ENCODE results near the gene SEPSECS.
A peak's percentile ranks its signal among the peaks of the same experiment; 100 is the strongest.

Gene SEPSECS

DNA sequence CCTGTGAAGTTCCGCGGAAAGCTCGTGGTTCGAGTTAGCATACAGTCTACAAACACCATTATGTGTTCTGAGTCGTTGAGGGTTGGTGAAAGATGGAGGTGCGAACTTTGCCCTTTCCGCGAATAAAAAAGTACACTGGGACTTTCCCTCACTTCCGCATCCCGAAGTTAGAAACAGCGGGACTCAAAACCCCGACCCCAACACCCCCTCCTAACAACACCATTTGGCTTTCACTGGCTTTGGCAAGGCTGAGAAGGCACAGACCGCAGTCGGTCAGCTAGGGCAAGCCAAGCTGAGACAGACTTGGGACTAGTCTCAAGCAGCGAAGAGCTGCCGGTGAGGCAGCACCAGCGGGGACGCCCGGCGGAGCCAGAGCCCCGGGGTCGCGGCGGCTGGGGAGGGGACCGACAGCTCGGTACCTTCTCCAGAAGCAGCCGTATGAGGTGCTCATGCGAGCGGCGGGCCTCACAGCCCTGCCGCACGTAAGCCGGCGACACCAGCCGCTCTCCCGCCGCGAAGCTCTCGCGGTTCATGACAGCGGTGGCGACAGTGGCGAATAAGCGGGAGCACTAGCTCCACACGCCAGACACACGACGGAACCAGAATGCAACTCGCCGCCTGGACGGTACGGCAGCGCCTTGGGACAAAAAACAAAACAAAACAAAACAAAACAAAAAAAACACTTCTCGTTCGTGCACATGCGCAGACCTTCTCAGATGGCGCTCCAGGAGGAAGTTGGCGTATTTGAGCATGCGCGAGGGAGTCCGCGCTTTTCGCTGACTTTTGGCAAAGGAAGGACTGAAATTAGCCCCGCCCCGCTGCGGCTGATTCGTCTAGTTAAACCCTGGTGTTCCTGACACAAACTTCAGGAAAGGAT is at the start of gene SEPSECS:
Gene SEPSECS (minus strand): TSS at position 613 of the 877 bp plus-strand sequence. CDS start 80 bp downstream, at position 533.
- peak; percentile 68 to 97 (median 89) for DNase-seq

GRCh38 chr4:25209702-25210101 is 49.5 kb upstream of the SEPSECS start:
- DNase-seq = no peak

- DNase-seq = no peak
These were observed 47.7 kb upstream of the SEPSECS start for GRCh38 chr4:25207997-25208396.

GRCh38 chr4:25198713-25199112 is 38.5 kb upstream of the SEPSECS start:
- no peak for DNase-seq

DNA sequence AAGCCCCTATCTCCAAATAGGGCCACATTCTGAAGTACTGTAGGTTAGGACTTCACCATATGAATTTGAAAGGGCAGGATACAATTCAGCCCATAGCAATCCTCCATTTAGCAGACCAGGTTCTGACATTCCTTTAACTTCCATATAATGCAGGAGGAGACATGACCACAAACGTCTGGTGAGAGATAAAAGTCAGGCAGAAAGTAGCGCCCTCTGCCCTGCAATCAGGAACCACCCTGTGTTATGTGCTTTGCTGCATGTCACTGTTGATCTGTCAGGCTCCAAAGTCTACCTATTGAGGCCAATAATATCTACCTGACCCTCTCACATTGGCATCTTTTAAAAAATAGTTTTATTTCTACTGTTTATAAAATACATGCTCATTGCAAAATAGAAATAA is 30.2 kb upstream of the SEPSECS start:
- DNase-seq = no peak

DNA sequence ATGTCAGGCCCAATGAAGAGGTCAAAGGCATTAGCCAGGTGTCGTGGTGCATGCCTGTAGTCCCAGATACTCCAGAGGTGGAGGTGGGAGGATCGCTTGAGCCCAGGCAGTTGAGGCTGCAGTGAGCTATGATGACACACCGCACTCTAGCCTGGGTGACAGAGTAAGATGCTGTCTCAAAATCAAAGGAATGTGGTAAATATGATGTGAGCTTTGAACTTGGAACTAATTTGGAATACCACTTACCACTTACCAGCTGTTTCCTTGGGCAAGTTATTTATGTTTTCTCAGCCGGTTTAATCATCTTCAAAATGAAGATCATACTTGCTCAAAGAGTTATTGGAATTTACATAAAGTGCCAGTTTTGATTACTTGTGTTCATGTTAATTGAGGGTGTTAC is 23.8 kb upstream of the SEPSECS start:
- DNase-seq = no peak

GRCh38 chr4:25182937-25183336 is 22.7 kb upstream of the SEPSECS start:
- DNase-seq = no peak

- DNase-seq = peak in 5 of 51 donors; percentile 4 to 9 (median 4)
These were observed 20.4 kb upstream of the SEPSECS start for GRCh38 chr4:25180524-25181131.

- DNase-seq = no peak
These were observed 18.6 kb upstream of the SEPSECS start for GRCh38 chr4:25178838-25179261.

GRCh38 chr4:25177147-25177546 is 16.9 kb upstream of the SEPSECS start:
- no peak for DNase-seq

DNA sequence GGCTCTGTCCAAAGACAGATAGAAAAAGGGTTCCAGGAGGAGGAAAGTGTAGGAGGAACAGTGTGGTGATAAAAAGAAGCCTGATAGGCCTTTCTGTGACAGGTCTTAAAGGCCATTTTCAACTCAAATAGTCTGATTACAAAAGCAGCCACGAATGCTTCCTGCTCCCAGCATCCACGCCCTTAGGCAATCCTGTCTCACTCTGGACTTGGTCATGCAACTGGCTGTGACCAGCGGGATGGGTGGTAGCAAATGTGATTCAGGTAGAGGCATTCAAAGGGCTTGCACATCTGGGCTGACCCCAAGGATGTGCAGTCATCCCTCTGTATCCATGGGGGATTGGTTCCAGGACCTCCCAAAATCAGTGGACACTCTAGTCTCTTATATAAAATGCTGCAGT is 14.4 kb upstream of the SEPSECS start:
- DNase-seq = no peak

- DNase-seq = peak in 6 of 51 donors; percentile 3 to 44 (median 14)
These were observed 13.0 kb upstream of the SEPSECS start for GRCh38 chr4:25172961-25173915.

- no peak for DNase-seq
These were observed 11.1 kb upstream of the SEPSECS start for GRCh38 chr4:25171201-25171865.

DNA sequence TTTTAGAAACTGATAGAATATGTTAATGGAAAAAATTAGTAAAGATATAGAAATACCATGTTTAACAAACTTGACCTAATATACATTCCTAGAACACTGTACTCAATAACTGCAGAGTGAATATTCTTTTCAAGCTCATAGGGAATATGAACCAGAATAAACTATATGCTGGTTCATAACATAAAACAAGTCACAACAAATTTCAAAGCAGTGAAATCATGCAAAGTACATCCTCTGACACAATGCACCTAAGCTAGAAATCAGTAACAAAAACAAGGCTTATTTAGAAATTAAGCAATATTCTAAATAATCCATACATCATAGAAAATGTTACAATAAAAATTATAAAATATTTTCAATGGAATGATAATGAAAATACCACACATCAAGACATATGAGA is 9.2 kb upstream of the SEPSECS start:
- no peak for DNase-seq

DNA sequence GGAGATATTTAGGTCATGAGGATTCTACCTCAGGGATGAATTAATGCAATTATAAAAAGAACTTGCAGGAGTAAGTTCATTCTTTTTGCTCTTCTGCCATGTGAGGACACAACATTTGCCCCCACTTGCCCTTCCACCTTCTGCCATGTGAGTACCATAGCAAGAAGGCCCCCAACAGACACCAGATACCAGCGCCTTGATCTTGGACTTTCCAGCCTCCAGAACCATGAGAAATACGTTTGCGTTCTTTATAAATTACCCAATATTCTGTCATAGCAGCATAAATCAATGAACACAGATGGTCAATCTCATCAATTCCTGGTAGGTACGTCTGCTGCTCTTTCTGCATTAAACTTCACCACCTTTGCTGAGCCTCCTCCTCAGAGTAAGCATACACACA is 5.7 kb upstream of the SEPSECS start:
- no peak for DNase-seq

DNA sequence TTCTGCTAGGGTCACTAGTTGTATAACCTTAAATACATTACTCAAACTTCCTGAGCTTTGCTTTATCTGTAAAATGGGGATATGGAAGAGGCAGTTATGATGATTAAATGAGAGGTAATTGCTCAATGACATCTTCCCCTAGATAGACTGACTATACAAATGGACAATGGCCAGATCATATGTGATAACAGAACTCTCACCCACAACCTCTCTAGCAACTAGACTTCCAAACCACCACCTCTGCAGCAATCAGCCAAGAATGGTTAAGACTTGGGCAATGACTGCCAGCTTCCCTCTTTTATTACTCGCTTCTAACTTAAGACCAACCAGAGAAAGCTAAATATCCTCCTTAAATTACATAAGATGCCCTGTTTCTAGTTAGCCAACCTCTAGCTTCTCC is 2.9 kb upstream of the SEPSECS start:
- no peak for DNase-seq

GRCh38 chr4:25162566-25162965 is 2.3 kb upstream of the SEPSECS start:
- no peak for DNase-seq

DNA sequence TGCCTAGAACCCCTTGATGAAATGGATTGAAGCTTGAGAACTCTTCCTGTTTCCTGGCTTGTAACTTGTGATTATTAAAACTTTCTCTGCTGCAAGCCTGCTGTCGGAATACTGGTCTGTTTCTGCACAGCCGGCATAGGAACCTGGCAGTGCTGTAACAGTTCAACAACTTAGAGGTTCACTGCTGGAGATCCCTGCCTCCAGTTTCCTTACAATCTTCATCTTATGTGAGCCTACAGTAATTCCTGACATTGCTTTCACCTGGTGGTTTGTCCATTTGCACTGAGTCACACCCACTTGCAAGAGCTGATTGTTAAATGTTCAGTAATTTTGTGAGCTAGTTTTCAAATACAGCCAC is 1.3 kb upstream of the SEPSECS start:
- no peak for DNase-seq

DNA sequence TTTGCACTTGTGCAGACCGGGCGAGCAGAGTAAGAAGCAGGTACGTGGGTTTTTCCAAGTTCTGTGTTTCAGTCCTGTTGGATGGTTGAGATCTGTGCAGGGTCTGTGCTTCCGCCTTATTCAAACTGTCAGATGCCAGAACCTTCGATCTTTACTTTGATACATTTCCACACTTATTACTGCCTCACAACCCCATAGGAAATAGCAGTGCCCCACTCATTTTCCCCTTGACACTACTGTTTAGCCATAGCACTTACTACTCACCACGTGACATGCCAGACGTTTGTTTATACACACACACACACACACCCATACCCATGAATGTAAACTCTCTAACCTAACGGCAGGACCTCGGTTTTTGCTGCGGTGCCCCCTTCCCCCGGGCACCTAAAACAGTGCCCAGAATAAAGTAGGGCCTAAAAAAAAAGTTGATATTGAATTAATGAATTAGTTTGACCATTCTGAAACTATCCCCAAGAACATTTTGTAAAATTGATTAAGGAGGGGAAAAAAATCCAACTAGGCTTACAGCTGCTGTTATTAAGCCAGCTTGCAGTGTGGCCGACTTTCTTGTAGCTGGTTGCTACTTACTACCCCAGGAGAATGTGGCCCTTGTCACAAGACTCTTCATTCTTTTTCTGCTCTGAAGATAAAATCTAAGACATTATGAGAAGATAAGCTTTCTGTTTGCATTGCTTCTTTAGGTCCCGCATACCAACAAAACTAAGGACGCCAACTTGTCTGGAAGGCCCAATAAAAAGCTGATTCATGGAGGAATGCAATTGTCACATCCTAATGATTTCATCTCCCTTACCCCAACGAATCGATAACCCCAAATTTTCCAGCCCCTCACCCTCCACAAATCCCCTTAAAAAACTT is 704 bp upstream of the SEPSECS start:
- peak in 3 of 51 donors; percentile 28 to 64 (median 41) for DNase-seq

DNA sequence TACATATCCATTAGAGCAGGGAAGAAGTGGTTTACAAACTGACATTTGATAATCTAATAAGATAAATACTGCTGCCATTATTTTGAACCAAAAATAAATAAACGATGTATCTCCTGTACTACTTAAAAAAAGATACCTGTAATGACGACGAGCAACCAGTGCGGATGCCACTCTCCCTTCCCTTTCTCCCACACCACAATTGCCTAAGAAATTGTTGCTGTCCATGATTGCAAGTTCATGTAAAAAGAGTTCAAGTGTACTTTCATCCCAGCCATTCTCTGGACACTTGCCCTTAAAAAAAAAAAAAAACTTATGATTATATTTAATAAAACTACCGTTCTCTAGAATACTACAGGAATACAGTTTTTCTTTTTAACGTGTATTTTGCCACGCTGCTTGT is 1.4 kb downstream of the SEPSECS start:
- no peak for DNase-seq
